Measurements from ENCODE around the gene DLG1.
"Not testable (repeated sequence)": the region's sequence is repeated elsewhere in the genome, so short reads cannot be mapped to it uniquely, and the experiment has no call there.

DLG1 gene

GRCh38 chr3:197219619-197220018, 78.8 kb downstream of the DLG1 start:
- H3K4me3 ChIP-seq = no peak overlapping the region
- in situ Hi-C loops (cut with MboI; ENCODE audit: low sequenced_read_pairs) = loop anchor here (10.0 kb wide), 1 partner anchor 285 kb away; no protein-coding TSS in a partner anchor
- H3K27me3 ChIP-seq (ENCODE audit: low read depth) = no peaks in the 10 kb centered on the region
- H3K36me3 ChIP-seq (replicated peaks) = no peaks in the 10 kb centered on the region
- no peaks in the 10 kb centered on the region for H3K9me3 ChIP-seq
- H3K4me1 ChIP-seq = no peaks in the 10 kb centered on the region; the same call in none of the 2 replicates
- DNase-seq (ENCODE audit: low spot score in 2 of 2) = no peak

DNA sequence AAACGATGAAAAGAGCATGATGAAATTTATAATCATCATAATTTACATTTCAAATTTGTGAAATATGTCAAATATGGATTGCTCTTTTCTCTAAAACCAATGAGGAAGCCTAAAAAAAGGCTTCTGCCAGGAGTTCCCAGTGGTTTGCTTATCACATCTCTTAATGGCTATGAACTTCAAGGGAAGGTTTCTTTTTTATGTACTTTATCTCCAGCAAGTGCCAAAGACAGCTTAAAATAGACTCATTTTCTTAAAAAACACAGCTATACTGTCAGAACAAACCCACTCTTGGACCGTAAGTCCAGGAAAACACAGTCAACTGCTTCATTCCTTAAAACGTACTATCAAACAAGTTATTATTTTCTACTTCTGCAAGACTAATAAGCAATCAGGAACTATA, 80.2 kb downstream of the DLG1 start:
- no peaks in the 10 kb centered on the region for H3K36me3 ChIP-seq (replicated peaks)
- no peaks in the 10 kb centered on the region for H3K27me3 ChIP-seq (ENCODE audit: low read depth)

GRCh38 chr3:197216914-197217313, 81.5 kb downstream of the DLG1 start:
- in situ Hi-C loops (cut with MboI; ENCODE audit: low sequenced_read_pairs) = no loop called here
- H3K27me3 ChIP-seq (ENCODE audit: low read depth) = no peaks in the 10 kb centered on the region
- H3K36me3 ChIP-seq (replicated peaks) = no peaks in the 10 kb centered on the region
- H3K4me1 ChIP-seq = peaks cover 7% of the 10 kb centered on the region
- no peak for DNase-seq (ENCODE audit: low spot score in 2 of 2)
- H3K4me3 ChIP-seq = no peak overlapping the region
- H3K9me3 ChIP-seq = no peaks in the 10 kb centered on the region

More for the DNA sequence above, 80.2 kb downstream of the DLG1 start:
- no peak for DNase-seq (ENCODE audit: low spot score in 2 of 2)
- no peak overlapping the region for H3K4me3 ChIP-seq
- no peaks in the 10 kb centered on the region for H3K9me3 ChIP-seq
- peaks cover under 1% of the 10 kb centered on the region for H3K4me1 ChIP-seq
- in situ Hi-C loops (cut with MboI; ENCODE audit: low sequenced_read_pairs) = no loop called here

- Histone ChIP-seq H3K9me3 (no peaks in the 10 kb centered on the region), H3K27me3 (ENCODE audit: low read depth) (no peaks in the 10 kb centered on the region), H3K4me3 (no peak overlapping the region), H3K36me3 (replicated peaks) (no peaks in the 10 kb centered on the region), H3K4me1 (peaks cover 7% of the 10 kb centered on the region)
- no peak for DNase-seq (ENCODE audit: low spot score in 2 of 2)
- in situ Hi-C loops (cut with MboI; ENCODE audit: low sequenced_read_pairs) = no loop called here
Observed at GRCh38 chr3:197216169-197216860, 82.1 kb downstream of the DLG1 start.

GRCh38 chr3:197212290-197212689, 86.1 kb downstream of the DLG1 start:
- in situ Hi-C loops (cut with MboI; ENCODE audit: low sequenced_read_pairs) = no loop called here
- Histone ChIP-seq H3K9me3 (no peaks in the 10 kb centered on the region), H3K4me1 (peaks cover 7% of the 10 kb centered on the region), H3K4me3 (no peak overlapping the region), H3K27me3 (ENCODE audit: low read depth) (no peaks in the 10 kb centered on the region), H3K36me3 (replicated peaks) (no peaks in the 10 kb centered on the region)
- no peak for DNase-seq (ENCODE audit: low spot score in 2 of 2)

- H3K36me3 ChIP-seq (replicated peaks); in situ Hi-C loops (cut with MboI; ENCODE audit: low sequenced_read_pairs); H3K27me3 ChIP-seq (ENCODE audit: low read depth); H3K9me3 ChIP-seq; H3K4me1 ChIP-seq; H3K4me3 ChIP-seq; DNase-seq (ENCODE audit: low spot score in 2 of 2): not testable (repeated sequence)
Observed at GRCh38 chr3:197211698-197212097, 86.7 kb downstream of the DLG1 start.

DNA sequence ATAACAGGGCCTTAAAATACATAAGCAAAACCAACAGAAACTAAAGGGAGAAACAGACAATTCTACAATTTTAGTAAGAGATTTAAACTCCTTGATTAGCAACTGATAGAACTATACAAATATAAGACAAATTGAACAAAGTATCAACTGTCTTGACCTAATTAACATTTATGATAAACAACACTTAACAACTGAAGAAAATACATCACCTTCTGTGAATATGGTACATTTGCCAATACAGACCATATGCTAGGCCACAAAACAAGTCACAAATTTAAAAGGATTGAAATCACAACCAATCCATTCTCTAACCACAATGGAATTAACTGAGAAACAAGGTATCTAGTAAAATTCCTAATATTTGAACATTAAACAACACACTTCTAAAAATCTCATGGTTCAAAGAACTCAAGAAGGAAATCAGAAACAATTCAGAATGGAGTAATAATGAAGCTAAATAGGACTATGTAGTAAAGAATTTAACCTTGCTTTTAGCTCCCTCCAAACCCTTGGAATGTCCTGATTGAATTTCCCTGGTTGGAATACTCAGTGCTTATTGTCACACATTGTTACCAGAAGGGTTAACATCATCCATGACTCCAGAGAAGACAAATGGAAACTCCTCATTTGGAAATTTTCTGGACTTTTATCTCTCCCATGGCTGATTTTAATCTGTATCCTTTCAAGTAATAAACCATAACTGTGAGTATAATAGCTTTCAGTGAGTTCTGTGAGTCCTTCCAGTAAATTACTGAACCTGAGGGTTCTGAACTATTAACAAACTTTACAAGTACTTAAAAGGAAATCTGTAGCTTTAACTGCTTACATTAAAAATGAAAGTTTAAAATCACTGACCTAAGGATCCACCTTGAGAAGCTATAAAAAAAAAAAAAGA, 88.8 kb downstream of the DLG1 start:
- no peak for DNase-seq (ENCODE audit: low spot score in 2 of 2)
- Histone ChIP-seq H3K9me3 (no peaks in the 10 kb centered on the region), H3K27me3 (ENCODE audit: low read depth) (no peaks in the 10 kb centered on the region), H3K4me3 (no peak overlapping the region), H3K4me1 (peaks cover 11% of the 10 kb centered on the region), H3K36me3 (replicated peaks) (no peaks in the 10 kb centered on the region)
- in situ Hi-C loops (cut with MboI; ENCODE audit: low sequenced_read_pairs) = no loop called here

DNA sequence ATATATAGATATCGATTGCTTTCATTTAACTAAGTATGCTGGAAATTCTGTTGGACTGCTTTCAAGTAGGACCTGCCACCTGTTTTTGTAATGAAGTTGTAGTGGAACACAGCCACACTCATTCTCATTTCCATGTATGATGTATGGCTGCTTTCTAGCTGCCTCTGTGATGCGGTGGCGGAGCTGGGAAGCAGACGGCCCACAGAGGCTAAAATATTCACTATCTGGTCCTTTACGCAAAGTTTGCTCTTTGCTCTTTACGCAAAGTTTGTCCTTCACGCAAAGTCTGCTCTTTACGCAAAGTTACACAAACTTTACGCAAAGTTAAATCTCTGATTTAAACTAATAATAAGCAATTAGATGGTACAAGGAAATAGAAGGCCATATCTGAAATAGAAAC, 91.5 kb downstream of the DLG1 start:
- H3K36me3 ChIP-seq (replicated peaks) = no peaks in the 10 kb centered on the region
- no peaks in the 10 kb centered on the region for H3K27me3 ChIP-seq (ENCODE audit: low read depth)
- no peak overlapping the region for H3K4me3 ChIP-seq
- peaks cover 16% of the 10 kb centered on the region for H3K4me1 ChIP-seq
- DNase-seq (ENCODE audit: low spot score in 2 of 2) = no peak
- in situ Hi-C loops (cut with MboI; ENCODE audit: low sequenced_read_pairs) = no loop called here
- H3K9me3 ChIP-seq = no peaks in the 10 kb centered on the region

DNA sequence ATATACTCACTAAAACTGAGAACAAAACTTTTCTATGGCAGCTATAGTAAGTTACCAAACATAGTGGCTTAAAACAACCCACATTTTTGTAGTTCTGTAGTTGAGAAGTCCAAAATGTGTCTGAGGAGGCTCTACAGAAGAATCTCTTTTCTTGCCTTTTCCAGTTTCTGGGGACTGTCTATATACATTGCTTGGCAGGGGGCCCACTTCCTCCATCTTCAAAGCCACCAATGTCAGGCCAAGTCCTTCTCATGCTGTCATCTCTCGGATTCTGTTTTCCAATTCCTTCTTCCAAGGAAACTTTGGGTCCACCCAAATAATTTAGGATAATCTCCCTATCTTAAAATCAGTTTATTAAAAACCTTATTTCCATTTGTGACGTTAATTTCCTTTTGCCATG, 92.7 kb downstream of the DLG1 start:
- Histone ChIP-seq H3K4me3 (no peak overlapping the region), H3K4me1 (peaks cover 16% of the 10 kb centered on the region), H3K9me3 (no peaks in the 10 kb centered on the region), H3K27me3 (ENCODE audit: low read depth) (no peaks in the 10 kb centered on the region), H3K36me3 (replicated peaks) (no peaks in the 10 kb centered on the region)
- in situ Hi-C loops (cut with MboI; ENCODE audit: low sequenced_read_pairs) = no loop called here
- DNase-seq (ENCODE audit: low spot score in 2 of 2) = no peak

- DNase-seq (ENCODE audit: low spot score in 2 of 2) = no peak
- in situ Hi-C loops (cut with MboI; ENCODE audit: low sequenced_read_pairs) = no loop called here
- Histone ChIP-seq H3K4me1 (peaks cover 16% of the 10 kb centered on the region), H3K9me3 (no peaks in the 10 kb centered on the region), H3K4me3 (no peak overlapping the region), H3K27me3 (ENCODE audit: low read depth) (no peaks in the 10 kb centered on the region), H3K36me3 (replicated peaks) (no peaks in the 10 kb centered on the region; the same call in 1 of the 2 replicates)
Observed at GRCh38 chr3:197205265-197205664, 93.1 kb downstream of the DLG1 start.

GRCh38 chr3:197204736-197205135, 93.7 kb downstream of the DLG1 start:
- in situ Hi-C loops (cut with MboI; ENCODE audit: low sequenced_read_pairs) = no loop called here
- peaks cover 16% of the 10 kb centered on the region for H3K4me1 ChIP-seq
- no peak for DNase-seq (ENCODE audit: low spot score in 2 of 2)
- H3K27me3 ChIP-seq (ENCODE audit: low read depth) = no peaks in the 10 kb centered on the region
- H3K36me3 ChIP-seq (replicated peaks) = no peaks in the 10 kb centered on the region; the same call in 1 of the 2 replicates
- no peaks in the 10 kb centered on the region for H3K9me3 ChIP-seq
- H3K4me3 ChIP-seq = no peak overlapping the region

DNA sequence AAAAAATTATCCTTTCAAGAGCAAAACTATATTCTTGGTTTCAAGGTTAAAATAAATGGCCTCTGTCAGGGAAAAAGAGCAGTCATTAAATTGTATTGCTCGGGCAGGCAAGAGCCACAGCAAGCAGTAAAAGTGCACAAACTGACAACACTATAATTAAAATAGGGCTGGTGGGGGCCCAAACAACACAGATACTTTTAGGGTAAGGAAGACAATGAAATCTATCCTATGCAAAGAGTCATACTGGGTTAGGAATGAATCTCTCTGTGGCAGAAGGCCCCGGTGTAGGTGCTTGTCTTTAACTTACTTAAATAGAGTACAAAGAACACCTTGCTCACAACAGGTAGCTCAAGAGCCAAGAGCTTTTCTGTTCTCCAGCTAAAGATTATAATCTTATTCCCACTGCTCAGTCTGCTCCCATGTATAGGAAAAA, 94.7 kb downstream of the DLG1 start:
- no peak for DNase-seq (ENCODE audit: low spot score in 2 of 2)
- in situ Hi-C loops (cut with MboI; ENCODE audit: low sequenced_read_pairs) = no loop called here
- Histone ChIP-seq H3K36me3 (replicated peaks) (no peaks in the 10 kb centered on the region; the same call in 1 of the 2 replicates), H3K4me3 (no peak overlapping the region), H3K9me3 (no peaks in the 10 kb centered on the region), H3K4me1 (peaks cover 16% of the 10 kb centered on the region), H3K27me3 (ENCODE audit: low read depth) (no peaks in the 10 kb centered on the region)

DNA sequence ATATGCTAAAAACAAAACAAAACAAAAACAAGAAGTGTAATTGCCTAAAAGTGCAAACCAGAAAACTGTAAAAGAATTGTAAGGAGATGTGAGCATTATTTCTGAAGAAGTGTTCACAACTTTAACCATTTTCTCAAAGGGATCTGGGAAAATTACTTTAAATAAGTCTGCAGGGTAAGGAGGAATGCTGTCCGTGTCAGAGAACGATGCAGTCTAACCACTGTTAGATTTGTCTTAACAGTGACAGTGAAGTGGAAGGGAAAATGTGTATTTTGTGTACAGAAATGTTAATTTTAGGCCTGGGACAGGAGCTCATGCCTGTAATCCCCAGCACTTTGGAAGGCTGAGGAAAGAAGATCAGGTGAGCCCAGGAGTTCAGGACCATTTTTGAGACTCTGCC, 95.7 kb downstream of the DLG1 start:
- in situ Hi-C loops (cut with MboI; ENCODE audit: low sequenced_read_pairs) = no loop called here
- Histone ChIP-seq H3K36me3 (replicated peaks) (no peaks in the 10 kb centered on the region; the same call in 1 of the 2 replicates), H3K27me3 (ENCODE audit: low read depth) (no peaks in the 10 kb centered on the region), H3K4me3 (no peak overlapping the region), H3K4me1 (peaks cover 16% of the 10 kb centered on the region), H3K9me3 (no peaks in the 10 kb centered on the region)
- no peak for DNase-seq (ENCODE audit: low spot score in 2 of 2)

GRCh38 chr3:197201791-197202452, 96.5 kb downstream of the DLG1 start:
- Histone ChIP-seq H3K4me3 (no peak overlapping the region), H3K4me1 (peaks cover 16% of the 10 kb centered on the region), H3K9me3 (no peaks in the 10 kb centered on the region), H3K36me3 (replicated peaks) (no peaks in the 10 kb centered on the region; the same call in 1 of the 2 replicates), H3K27me3 (ENCODE audit: low read depth) (no peaks in the 10 kb centered on the region)
- in situ Hi-C loops (cut with MboI; ENCODE audit: low sequenced_read_pairs) = no loop called here
- no peak for DNase-seq (ENCODE audit: low spot score in 2 of 2)
